Lower lobe of right lung (tissue), 2 donors: ENCODE data around the gene CTNNA2. TPM values are rescaled to one million over a fixed set of nuclear protein-coding genes. Genes with fewer than 3 reads are reported as not detected.

Experiments
- ATAC-seq, 2 donors: fragments of 200-7000 bp; cut with Tn5 transposase; one replicate each; pipeline ENCODE4 v1.9.1; 2020 to 2022; ENCODE audit warnings: mild to moderate bottlenecking in 2 of 2, moderate library complexity in 2 of 2
- DNase-seq: peaks from one replicate; pipeline ENCODE4 v3.0.0-alpha.2; 2020
- H3K27ac ChIP-seq: fragments of 200-600 bp; one replicate; pipeline ENCODE4 v1.8.0; 2022
- H3K27me3 ChIP-seq: fragments of 200-600 bp; one replicate; pipeline ENCODE4 v1.8.0; 2022; ENCODE audit warnings: low read depth
- H3K36me3 ChIP-seq: fragments of 200-600 bp; one replicate; pipeline ENCODE4 v1.8.0; 2022; ENCODE audit warnings: mild to moderate bottlenecking
- H3K4me1 ChIP-seq: fragments of 200-600 bp; one replicate; pipeline ENCODE4 v1.8.0; 2022
- H3K4me3 ChIP-seq: fragments of 200-600 bp; one replicate; pipeline ENCODE4 v1.8.0; 2022; ENCODE audit warnings: mild to moderate bottlenecking
- H3K9me3 ChIP-seq: fragments of 200-600 bp; one replicate; pipeline ENCODE4 v1.8.0; 2022
- CTCF ChIP-seq: fragments of 200-600 bp; IDR thresholded peaks from one replicate; pipeline ENCODE4 v1.8.0; 2022; ENCODE audit warnings: antibody characterized with exemption, mild to moderate bottlenecking
- intact Hi-C: fragments of 100-400 bp; cut with DNase I; formaldehyde crosslinking; loops from one replicate; pipeline ENCODE4 v1.11.0; 2022
- total RNA-seq: library from RNA; stranded (reverse); fragmentation: NEBNext Ultra II Directional; extraction: Animal tissue kit (Norgen Biotek cat#: 25700); gene quantifications from one replicate; pipeline ENCODE4 v1.2.1, GENCODE V29; 2021
- donor health status: DM: no; HTN: yes; CAD: no; lungs with severe emphysema.

The CTNNA2 gene
- total RNA-seq, 1 donor from 2014 or later = not detected

GRCh38 chr2:80281049-80281448 lies 768.2 kb downstream of the CTNNA2 start:
- Histone ChIP-seq H3K27me3 (no peaks in the 10 kb centered on the region), H3K4me3 (no peak overlapping the region), H3K36me3 (no peaks in the 10 kb centered on the region), H3K27ac (no peak overlapping the region), H3K4me1 (no peaks in the 10 kb centered on the region), H3K9me3 (no peaks in the 10 kb centered on the region)
- DNase-seq (no peak), ATAC-seq (no peak)
- no peak for TF ChIP-seq CTCF
- intact Hi-C loops = no loop called here

GRCh38 chr2:80288576-80288975 lies 775.7 kb downstream of the CTNNA2 start:
- H3K27ac ChIP-seq = no peak overlapping the region
- no peaks in the 10 kb centered on the region for H3K9me3 ChIP-seq
- intact Hi-C loops = no loop called here
- H3K27me3 ChIP-seq = no peaks in the 10 kb centered on the region
- DNase-seq (no peak), ATAC-seq (no peak)
- no peaks in the 10 kb centered on the region for H3K4me1 ChIP-seq
- peak; percentile 9 for TF ChIP-seq CTCF
- H3K4me3 ChIP-seq = no peak overlapping the region
- no peaks in the 10 kb centered on the region for H3K36me3 ChIP-seq

GRCh38 chr2:80291656-80292055 lies 778.8 kb downstream of the CTNNA2 start:
- no peaks in the 10 kb centered on the region for H3K36me3 ChIP-seq
- no peak for DNase-seq
- no peak for ATAC-seq
- no peaks in the 10 kb centered on the region for H3K9me3 ChIP-seq
- H3K27ac ChIP-seq = no peak overlapping the region
- no peak overlapping the region for H3K4me3 ChIP-seq
- intact Hi-C loops = no loop called here
- TF ChIP-seq CTCF = no peak
- H3K4me1 ChIP-seq = no peaks in the 10 kb centered on the region
- H3K27me3 ChIP-seq = no peaks in the 10 kb centered on the region

GRCh38 chr2:80292474-80292873 lies 779.6 kb downstream of the CTNNA2 start:
- no peaks in the 10 kb centered on the region for H3K36me3 ChIP-seq
- no peaks in the 10 kb centered on the region for H3K27me3 ChIP-seq
- no peak overlapping the region for H3K4me3 ChIP-seq
- no peak for DNase-seq
- no peak overlapping the region for H3K27ac ChIP-seq
- intact Hi-C loops = no loop called here
- H3K4me1 ChIP-seq = no peaks in the 10 kb centered on the region
- H3K9me3 ChIP-seq = no peaks in the 10 kb centered on the region
- peak; percentile 50 to 72 for ATAC-seq
- TF ChIP-seq CTCF = no peak

- no peaks in the 10 kb centered on the region for H3K27me3 ChIP-seq
- H3K27ac ChIP-seq = no peak overlapping the region
- ATAC-seq = no peak
- H3K9me3 ChIP-seq = no peaks in the 10 kb centered on the region
- no peak for DNase-seq
- intact Hi-C loops = no loop called here
- no peak for TF ChIP-seq CTCF
- H3K4me3 ChIP-seq = no peak overlapping the region
- no peaks in the 10 kb centered on the region for H3K4me1 ChIP-seq
- no peaks in the 10 kb centered on the region for H3K36me3 ChIP-seq
These were observed 780.2 kb downstream of the CTNNA2 start for GRCh38 chr2:80293039-80293438.

GRCh38 chr2:80298954-80299353 lies 786.1 kb downstream of the CTNNA2 start:
- no peak for TF ChIP-seq CTCF
- no peak for ATAC-seq

More at GRCh38 chr2:80298954-80299353, 786.1 kb downstream of the CTNNA2 start:
- Histone ChIP-seq H3K4me1 (peaks cover 7% of the 10 kb centered on the region), H3K9me3 (no peaks in the 10 kb centered on the region), H3K27me3 (peaks cover 38% of the 10 kb centered on the region), H3K36me3 (no peaks in the 10 kb centered on the region), H3K27ac (no peak overlapping the region), H3K4me3 (no peak overlapping the region)
- intact Hi-C loops = no loop called here
- no peak for DNase-seq
